Body of pancreas (tissue), 4 donors: ENCODE measurements around the gene SLC40A1.

Source experiments
- POLR2A ChIP-seq, 3 donors: fragments of 450-650 bp; IDR thresholded peaks; one replicate each; pipeline ENCODE4 v1.6.1; 2016; ENCODE audit warnings: antibody characterized with exemption in 3 of 3, mild to moderate bottlenecking in 2 of 3
- TF ChIP-seq, protein P1 (sequence below), 7 experiments: fragments of 450-650 bp in 4 of 7; fragments of 200-600 bp in 3 of 7; sonication (generic) in 3 of 7; IDR thresholded peaks; one replicate each; pipeline ENCODE4 v1.5.1; 2016 to 2019; ENCODE audit warnings: antibody characterized with exemption in 7 of 7

DNA sequence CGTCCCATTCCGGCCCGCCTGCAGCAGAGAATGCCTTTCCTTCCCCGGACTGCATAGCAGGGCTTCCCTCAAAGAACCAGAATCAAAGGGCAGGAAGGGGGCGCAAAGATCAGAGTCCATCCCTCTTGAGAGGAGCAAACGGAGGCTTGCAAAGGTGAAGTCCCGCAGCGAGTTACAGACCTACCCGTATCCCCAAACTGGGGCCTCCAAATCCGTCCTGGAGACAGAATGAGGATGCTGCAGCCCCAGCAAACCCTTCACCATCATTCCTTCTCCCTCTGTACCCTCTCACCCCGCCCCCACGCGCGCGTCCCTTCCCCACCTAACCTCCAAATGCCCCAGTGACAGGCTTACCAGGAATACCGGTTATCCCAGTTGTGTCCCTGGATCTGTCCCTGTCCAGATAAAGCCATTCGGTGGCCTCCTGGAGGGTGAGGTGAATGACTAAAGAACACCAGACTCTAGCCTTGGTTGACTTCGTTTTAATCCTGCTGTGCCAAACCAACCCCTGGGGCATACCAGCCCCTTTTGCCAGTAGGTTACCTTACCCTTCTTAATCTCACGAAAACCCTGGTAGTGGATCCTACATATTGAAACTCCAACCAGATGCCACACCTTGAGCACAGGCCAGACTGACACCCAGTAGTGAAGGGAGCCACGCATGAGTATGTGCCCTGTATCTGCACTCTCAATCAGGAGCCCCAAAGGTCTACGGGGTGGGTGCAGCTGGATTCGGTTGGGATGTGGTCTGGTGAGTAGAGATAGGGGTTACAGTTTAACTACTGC, 961 bp upstream of the SLC40A1 start:
- TF ChIP-seq, protein P1, sequence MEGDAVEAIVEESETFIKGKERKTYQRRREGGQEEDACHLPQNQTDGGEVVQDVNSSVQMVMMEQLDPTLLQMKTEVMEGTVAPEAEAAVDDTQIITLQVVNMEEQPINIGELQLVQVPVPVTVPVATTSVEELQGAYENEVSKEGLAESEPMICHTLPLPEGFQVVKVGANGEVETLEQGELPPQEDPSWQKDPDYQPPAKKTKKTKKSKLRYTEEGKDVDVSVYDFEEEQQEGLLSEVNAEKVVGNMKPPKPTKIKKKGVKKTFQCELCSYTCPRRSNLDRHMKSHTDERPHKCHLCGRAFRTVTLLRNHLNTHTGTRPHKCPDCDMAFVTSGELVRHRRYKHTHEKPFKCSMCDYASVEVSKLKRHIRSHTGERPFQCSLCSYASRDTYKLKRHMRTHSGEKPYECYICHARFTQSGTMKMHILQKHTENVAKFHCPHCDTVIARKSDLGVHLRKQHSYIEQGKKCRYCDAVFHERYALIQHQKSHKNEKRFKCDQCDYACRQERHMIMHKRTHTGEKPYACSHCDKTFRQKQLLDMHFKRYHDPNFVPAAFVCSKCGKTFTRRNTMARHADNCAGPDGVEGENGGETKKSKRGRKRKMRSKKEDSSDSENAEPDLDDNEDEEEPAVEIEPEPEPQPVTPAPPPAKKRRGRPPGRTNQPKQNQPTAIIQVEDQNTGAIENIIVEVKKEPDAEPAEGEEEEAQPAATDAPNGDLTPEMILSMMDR (IDR thresholded peaks at IDR 0.05): no peak
- no peak for TF ChIP-seq POLR2A (IDR thresholded peaks at IDR 0.05)
